NCI-H1930 (cell line): Measurements from ENCODE around the gene ULBP1.
A peak's percentile ranks its signal among the peaks of the same experiment; 100 is the strongest.
"Not testable (repeated sequence)": the region's sequence is repeated elsewhere in the genome, so short reads cannot be mapped to it uniquely, and the experiment has no call there.

Source experiments
- DNase-seq, 2 experiments: peaks; one replicate each; lab custom pipeline; 2025; lab: John Stamatoyannopoulos, UW

Gene ULBP1

DNA sequence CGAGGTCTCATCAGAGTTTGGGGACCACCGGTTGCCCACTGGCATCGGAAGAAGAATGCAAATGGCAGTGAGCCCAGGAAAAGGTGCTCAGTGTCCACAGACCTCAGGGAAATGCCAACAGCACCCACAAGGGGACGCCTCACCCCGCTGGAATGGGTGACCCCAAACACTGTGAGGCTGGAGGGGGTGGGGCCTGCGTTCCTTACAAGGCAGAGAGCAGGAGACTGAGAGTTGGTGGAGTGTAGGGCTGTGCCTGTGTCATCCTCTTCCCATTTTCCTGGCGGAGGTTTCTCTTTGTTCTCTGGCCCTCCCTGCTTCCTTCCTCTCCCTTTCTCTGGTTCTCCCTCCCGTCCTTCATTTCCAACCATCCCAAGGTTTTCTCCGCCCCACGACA, 9.8 kb upstream of the ULBP1 start:
- DNase-seq, result not testable (repeated sequence)

DNA sequence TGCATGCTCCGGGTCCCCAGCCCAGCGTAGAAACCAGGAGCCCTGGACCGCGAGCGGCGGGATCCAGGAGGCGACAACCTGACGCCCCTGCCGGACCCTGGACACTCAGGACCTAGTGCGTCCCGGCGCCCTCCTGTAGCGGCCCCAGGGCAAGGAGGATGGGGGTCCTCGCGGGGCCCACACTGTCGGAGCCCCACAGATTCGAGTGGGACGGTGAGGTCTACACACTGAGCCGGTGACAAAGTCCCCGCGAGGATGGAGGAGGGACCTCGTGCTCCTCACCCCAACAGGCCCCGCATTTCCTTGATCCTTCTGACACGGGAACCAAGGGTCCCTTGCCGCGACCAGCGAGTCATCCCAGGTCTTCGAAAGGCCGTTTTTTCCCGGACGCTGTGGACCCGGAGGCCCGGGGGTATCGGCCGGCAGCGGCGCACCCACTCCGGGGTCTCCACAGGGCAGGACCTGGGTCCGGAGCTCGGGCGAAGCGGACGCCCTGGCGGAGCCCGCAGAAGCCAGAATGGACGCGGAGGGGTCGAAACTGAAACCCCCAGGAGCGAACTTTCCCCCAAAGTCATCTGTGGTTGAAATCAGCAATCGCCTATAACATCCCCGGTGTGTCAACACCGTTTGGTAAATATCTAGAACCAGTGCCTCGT, 9.3 kb upstream of the ULBP1 start:
- DNase-seq, result not testable (repeated sequence)

DNA sequence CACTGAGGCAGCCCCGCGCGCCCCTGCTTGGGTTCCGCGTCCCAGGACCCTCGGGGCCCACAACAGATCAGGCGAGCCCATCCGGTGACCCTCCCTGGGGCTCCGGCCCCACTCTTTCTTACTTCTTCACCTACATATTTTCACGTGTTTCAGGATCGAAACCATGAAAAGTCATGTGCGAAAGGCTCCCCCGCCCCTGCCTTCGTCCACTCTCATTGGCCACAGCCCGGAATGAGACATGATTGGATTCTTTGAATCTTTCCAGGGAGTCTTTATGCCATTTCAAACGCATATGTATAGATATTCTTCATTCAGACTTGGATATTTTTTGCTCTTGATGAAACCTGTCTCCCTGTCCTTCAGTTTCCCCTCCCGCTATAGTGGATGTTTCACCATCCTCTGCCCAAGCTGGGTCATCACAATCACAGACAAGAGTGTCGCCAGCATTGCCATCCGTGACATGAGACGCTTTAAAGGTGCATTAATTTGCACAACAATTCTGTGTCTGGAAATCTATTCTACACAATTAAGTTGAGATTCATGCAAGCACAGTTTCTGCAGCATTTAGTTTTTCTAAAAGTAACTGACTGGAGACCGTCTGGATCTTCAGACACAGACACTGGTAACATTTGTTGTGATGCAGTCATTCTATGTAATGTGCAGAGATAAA, 8.6 kb upstream of the ULBP1 start:
- DNase-seq, result not testable (repeated sequence)

DNA sequence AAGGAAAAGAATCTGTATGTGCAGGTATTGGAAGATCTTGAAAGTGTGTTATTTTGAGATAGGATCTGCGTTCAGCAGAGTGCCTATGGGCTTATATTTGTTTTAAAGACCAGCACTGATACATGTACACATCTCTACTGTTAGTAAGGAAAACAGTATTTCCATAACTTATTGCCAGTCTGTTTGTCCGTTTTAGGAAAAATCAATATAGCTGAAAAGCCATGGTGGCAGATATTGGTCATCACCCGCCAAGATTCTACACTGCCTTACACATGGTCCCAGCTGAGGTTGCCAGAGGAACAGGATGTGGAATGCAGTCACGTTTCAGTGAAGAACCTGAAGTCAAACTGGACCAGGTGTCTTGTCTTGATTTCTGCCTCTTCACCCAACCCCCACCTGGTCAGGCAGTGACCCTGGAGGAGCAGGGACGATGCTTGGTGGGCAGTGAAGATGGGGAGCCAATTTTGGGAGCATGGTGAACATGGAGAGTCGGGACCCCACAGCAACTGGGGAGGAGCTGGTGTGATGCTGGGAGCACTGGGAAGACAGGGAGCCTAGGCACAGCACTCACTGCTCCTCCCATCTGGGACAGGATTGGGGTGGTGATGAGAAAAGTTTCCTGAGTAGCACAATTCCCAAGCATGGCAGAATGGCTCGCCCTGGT, 8.0 kb upstream of the ULBP1 start:
- not testable (repeated sequence) for DNase-seq

DNA sequence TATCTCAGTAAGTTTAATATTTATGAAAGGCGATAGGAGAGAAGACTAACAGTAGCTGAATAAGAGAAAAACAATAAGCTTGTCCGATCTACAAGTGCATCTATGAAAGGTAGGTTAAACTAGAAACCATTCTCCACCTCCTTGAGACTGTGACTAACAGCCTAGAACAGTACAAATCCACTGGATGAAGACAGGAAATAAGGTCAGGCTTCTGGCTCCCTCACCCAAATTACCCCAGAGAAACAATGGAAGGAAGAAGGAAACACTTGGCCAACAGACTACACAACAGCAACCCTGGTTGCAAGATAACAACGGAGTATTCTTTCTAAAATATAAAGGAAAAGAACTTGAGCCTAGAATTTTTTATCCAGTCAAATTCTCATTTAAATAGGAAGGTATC, 5.6 kb upstream of the ULBP1 start:
- DNase-seq, result not testable (repeated sequence)

DNA sequence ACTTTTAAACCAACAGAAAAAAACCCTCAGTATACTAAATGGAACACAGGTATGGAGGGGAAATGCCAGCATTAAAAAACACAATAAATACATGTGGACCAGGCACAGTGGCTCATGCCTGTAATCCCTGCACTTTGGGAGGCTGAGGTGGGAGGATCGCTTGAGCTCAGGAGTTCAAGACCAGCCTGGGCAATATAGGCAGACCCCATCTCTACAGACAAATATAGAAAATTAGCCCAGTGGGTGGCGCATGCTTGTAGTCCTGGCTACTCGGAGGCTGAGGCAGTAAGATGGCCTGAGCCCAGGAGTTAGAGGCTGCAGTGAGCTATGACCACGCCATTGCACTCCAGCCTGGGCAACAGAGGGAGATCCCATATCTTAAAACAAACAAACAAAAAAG, 3.9 kb upstream of the ULBP1 start:
- DNase-seq, result not testable (repeated sequence)

DNA sequence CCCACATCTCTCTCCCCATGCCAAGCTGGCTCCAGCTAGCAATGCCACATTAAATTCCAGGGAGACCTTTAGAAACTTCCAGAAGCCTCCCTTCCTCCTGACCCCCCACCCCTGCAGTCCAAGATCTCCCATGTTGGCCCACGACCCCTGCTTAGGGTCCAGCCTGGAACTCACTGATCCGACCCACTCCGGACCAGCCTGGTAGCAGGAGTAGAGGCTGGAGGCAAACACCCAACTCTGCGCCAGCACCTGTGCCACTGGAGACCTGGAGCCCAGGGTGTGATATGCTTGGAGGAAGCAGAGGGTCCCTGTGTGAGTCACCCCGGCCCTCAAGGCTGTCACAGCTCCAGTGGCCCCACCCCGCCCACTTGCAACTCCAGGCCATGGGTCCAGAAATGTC, 3.3 kb upstream of the ULBP1 start:
- no peak for DNase-seq

DNA sequence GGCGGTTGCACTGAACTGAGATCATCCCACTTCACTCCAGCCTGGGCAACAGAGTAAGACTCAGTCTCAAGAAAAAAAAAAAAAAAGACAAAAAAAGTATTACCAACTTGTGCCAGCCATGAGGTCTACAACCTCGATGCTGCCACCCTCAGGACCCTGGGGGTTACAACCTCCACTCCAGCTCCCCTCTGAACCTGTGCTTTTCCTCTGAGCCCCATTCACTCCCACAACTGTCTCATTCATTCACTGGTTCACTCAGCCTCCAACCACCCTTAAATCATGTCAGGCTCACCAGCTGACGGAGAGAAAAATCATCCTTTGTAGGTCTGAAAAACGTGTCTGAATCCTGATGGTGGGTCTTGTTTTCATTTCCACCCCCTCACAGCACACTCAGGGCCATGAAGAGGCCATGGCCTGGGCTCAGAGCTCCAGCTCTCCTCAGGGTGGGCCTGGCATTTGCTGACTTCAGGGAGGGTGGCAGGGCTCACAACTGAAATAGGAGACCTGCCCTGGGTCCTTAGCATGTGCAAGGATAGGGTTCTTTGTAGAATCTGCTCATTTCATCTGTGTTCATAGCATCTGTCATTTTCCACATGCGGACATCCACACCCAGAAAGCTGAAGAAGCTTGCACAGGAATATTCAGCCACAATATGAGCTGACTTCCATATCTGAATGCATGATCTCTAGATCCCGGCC, 1.9 kb upstream of the ULBP1 start:
- DNase-seq, result peak in 1 of 2 experiments; percentile 9

DNA sequence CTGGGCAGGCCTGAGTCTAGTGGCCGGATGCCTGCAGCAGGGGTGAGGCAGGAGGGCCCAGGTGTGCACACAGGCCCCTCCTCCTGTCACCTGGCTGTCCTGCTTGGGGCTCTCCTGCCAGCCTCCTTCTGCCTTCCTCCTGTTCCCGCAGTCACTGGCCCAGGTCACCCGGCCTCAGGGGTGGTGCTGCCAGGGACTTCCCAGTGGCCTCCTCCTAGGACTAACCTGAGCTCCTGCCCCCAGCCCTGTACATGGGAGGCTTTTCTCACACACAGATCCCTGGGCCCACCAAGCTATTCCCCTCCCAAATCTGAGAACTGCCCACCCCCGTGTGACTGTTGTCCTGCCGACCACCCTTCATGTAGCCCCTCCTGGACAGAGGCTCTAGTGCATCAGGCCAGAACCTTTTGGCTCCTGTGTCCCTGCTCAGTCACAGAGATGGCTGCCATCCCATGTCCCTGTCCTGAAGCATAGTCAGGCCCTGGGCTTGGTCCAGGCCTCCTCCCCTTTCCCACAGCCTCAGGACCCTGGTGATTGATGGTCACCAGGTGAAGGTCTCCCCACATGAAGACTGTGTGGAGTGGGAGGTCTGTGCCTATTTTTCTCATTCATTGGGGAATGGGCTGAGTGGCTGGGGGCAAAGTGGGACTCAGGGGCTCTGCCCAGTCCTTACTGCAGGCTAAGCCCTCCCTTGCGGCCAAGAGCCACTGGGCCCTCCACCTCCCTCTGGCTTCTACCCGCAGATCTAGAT, 1.1 kb upstream of the ULBP1 start:
- no peak for DNase-seq

DNA sequence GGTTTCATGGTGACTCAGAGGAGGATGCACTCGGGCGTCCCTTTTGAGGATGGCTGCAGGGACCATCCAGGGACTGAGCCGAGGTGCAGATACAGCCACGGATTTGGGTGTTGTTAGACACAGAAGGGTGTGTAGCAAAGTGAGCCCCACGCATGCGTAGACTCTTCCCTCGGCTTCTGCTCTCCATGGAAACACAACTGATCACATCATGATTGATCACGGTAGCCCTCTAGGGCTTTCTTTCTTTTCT, 606 bp upstream of the ULBP1 start:
- DNase-seq, result peak; percentile 35 to 59

DNA sequence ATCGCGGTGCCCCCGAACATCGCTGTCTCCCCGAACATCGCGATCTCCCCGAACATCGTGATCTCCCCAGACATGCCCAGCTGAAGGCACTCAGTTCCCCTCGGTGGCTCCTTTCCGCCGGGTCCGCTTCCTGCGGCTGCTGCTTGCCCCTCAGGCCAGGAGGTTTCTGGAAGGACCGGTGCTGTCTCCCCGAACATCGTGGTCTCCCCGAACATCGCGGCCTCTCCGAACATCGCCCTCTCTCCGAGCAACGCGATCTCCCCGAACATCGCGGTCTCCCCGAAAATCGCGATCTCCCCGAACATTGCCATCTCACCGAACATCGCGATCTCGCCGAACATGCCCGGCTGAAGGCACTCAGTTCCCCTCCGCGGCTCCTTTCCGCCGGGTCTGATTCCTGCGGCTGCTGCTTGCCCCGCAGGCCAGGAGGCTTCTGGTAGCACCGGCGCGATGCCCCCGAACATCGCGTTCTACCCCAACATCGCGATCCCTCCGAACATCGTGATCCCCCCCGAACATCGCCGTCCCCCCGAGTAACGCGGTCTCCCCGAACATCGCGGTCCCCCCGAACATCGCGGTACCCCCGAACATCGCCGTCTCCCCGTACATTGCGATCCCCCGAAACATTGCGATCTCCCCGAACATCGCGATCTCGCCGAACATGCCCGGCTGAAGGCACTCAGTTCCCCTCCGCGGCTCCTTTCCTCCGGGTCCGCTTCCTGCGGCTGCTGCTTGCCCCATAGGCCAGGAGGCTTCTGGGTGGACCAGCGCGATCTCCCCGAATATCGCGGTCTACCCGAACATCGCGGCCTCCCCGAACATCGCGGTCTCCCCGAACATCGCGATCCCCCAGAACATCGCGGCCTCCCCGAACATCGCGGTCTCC, 808 bp downstream of the ULBP1 start:
- no peak for DNase-seq

DNA sequence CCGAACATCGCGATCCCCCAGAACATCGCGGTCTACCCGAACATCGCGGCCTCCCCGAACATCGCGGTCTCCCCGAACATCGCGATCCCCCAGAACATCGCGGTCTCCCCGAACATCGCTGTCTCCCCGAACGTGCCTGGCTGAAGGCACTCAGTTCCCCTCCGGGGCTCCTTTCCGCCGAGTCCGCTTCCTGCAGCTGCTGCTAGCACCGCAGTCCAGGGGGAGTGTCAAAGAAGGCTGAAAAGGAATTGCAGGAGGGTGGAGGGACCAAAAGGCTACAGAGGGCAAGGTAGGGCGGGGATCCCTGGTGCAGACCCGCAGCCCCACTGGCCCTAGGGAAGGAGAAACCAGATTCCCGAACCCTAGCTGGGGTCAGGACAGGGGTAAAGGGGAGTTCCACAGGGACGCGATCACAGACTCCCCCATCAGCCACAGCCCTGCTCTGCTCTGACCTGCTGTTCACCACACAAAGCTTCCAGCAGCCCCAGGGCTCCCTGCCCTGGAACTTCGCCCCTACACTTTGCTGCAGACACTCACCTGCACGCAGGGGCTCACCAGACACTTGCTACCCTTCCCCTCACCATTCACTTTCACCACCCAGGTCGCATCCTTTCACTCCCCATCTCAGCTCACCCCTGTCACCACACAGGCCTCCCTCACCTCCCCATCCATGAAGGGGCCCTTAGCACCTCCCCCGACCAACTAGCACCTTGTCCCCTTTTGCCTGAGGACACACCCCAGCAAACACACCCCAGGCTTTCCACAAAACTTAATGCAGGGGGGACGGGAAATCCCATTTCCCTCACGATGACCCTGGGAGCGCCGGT, 1.7 kb downstream of the ULBP1 start:
- no peak for DNase-seq

DNA sequence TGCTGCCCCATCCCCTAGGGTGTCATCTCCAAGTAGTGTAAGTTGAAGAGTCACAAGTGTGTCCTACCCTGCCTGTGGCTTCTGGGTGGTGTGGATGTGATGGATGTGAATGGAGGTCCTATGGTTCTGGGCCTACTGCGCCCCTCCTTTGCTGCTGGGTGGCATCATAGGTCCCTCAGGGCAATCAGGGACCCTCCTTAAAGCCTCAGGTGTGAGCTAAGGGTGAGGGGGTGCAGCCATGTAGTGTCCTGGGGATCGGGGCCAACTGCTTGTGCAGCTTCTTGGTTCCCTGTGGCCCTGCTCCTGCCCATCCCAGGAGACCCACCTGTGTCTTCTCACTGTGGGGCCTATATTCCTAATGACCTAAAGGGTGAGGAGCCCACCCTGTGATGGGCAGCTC, 2.6 kb downstream of the ULBP1 start:
- not testable (repeated sequence) for DNase-seq

DNA sequence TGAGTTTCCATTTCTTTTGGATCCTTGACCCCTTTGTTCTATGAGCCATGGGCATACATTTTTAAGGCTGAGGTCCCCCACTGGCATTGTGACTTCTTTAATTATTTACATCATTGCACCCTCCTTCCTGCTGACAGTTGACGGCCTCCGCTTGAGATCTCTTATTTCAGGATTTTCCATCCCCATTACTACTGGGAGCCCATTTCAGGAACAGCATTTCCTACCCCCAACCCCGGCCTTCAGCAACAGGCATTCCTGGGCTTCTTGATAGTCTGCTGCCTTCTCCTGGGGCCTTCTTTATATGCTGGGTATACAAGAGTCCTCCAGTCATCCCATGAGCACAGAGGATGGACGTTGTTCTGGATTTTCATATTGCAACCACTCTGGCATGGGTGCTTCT, 3.8 kb downstream of the ULBP1 start:
- DNase-seq, result no peak

DNA sequence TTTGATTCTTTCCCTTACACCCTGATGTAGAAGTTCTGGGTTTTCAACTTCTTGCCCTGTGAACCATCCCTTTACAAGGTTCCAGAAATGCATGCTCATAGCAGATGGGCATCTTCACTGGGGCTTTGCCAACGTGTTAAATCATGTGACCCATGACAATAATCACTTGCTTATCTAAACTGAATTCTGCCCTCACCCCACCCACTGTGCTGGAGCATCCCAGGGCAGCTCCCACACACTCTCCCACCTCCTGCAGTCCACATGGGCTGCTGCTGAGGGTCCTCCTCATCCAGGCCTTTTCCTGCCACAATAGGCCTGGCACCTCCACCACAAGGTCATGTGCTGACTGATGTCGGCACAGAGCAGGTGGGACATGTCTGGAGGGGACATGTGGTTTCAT, 4.3 kb downstream of the ULBP1 start:
- not testable (repeated sequence) for DNase-seq

DNA sequence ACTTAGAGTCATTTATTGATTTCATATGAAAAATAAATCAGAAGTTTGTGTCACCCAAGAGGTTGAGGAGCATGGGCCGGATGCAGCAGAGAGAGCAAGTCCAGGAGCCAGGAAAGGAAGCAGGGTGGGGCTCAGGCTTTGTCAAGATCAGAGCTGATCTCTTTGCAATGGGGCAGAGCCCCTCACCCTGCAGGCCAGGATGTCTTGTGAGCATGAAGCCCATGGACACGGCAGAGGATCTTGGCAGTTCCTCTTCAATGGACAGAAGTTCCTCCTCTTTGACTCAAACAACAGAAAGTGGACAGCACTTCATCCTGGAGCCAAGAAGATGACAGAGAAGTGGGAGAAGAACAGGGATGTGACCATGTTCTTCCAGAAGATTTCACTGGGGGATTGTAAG, 5.2 kb downstream of the ULBP1 start:
- not testable (repeated sequence) for DNase-seq

DNA sequence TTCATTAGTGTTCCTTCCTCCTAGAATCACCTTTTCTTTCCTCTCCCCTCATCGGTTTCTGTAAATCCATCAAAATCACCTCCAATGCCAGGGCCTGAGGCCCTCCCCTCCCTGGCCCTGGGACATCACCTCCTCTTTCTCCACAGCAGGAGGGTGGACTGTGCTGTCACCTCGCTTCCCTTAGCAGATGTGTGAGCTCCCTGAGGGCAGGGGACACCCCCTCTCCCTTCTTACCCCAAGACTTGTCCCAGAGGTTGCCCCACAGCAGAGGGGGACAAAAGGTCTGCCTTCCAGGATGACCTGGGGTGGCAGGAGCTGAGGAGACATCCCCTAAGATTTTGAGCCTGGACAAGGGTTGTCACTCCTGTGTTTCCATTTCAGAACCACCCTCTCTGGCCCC, 5.9 kb downstream of the ULBP1 start:
- DNase-seq, result no peak

DNA sequence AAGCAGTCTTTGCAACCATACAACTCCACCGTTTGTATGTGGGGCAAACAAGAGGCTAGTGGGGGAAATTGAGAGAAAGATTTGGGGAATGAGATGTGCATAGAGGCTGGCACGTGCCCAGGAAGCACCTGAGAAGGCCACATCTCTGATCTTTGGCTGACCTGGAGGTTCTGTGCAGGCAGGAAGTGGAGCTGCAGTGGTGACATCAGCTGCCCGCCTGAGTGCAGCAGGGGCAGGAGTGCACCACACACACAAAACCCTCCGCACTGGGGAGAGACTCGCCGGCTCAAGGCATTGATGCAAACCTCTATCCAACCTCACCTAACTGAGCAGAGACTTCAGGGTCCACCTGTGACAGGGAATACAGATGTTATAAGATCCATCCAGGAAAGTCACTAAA, 10.7 kb downstream of the ULBP1 start:
- not testable (repeated sequence) for DNase-seq

DNA sequence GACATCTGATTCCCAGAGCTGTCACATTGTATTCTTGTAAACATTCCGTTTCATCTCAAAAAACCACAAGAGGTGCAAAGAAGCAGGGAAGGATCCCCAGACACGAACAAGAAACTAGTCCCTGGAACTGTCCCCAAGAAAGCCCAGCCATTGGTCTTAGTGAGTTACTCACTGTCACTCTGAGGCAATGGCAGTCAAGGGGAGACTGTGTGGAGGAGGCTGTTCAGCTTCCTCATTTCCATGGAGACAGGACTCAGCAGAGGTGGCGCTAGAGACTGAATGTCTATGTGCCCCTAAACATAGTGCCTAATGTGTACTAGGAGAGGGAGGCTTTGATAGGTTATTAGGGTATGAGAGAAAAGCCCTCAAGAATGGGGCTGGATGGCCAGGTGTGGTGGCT, 11.1 kb downstream of the ULBP1 start:
- DNase-seq, result no peak

DNA sequence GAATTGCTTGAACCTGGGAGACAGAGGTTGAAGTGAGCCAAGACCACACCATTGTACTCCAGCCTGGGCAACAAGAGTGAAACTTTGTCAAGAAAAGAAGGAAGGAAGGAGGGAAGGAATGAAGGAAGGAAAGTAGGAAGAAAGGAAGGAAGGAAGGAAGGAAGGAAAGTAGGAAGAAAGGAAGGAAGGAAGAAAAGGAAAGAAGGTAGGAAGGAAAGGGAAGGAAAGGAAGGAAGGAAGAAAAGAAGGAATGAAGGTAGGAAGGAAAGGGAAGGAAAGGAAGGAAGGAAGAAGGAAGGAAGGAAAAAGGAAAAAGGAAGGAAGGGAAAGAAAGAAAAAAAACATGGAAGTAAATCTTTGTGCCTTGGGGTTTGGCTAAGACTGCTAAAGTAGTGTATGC, 11.7 kb downstream of the ULBP1 start:
- DNase-seq, result no peak
